ENCODE data around the gene SMYD1. TPM values are rescaled to one million over a fixed set of nuclear protein-coding genes. Genes with fewer than 3 reads are reported as not detected.
A peak's percentile ranks its signal among the peaks of the same experiment; 100 is the strongest.

SMYD1 gene
- total RNA-seq, 1 experiment from 2014 or later, result 2.4 TPM

DNA sequence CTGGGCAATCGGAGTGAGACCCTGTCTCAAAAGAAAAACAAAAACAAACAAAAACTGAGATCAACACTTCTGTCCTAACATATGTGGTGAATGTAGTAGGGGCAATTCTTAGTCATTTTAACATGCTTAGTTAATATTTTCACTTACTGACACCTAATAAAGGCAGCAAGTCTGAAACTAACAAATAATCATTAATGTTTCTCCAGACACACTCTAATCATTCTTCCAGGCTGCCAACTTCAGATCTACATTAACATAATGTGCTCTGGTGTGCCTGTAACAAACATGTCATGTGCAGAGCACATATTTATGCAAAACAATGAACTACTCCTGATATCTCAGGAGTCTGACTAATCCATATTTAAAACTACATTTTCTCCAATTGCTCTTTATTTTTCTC lies 18.0 kb upstream of the SMYD1 start:
- Histone ChIP-seq H3K27ac (no peak overlapping the region), H3K36me3 (peaks cover 6% of the 10 kb centered on the region; the same call in 1 of the 2 replicates), H3K4me3 (no peak overlapping the region), H3K4me1 (peaks cover 3% of the 10 kb centered on the region; the same call in 1 of the 2 replicates), H3K27me3 (no peaks in the 10 kb centered on the region), H3K9me3 (replicated peaks) (no peaks in the 10 kb centered on the region)
- no peak for DNase-seq

DNA sequence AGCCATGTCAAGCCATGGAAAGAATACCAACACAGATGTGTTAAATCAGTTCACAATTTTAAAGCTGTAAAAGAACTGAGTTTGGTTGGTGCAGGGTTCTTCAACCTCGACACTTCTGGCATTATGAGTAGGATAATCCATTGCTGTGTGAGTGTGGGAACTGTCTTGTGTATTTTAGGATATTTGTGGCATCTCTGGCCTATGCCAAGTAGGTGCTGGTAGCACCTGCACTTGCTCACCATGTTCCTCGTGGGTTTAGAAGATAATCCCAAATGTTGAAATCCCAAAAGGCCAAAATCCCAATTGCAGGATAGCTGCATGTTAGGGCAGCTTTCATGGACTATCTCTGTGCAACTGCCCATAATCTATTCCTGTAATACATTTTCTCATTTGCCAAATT lies 15.8 kb upstream of the SMYD1 start:
- no peak for DNase-seq
- Histone ChIP-seq H3K27me3 (no peaks in the 10 kb centered on the region), H3K36me3 (peaks cover 6% of the 10 kb centered on the region; the same call in 1 of the 2 replicates), H3K4me1 (peaks cover 3% of the 10 kb centered on the region; the same call in 1 of the 2 replicates), H3K4me3 (no peak overlapping the region), H3K27ac (no peak overlapping the region), H3K9me3 (replicated peaks) (no peaks in the 10 kb centered on the region)

DNA sequence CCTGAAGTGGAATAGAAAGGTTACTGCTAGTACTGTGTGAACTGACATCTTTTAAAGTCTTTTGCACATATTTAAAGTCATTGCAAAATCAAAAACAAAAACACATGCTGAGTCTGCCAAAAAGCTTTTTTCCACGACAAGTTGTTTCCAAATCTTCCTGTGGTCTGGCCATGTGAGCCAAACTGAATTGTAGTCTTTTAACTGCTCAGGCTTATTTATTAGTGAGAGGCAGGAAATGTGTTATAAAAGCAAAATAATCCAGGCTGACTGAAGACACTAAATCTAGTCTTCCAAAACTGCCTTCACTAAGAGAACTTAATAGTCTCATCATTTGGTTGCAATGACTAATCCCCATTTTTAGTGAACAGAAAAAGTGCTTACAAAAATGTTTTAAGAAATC lies 14.3 kb upstream of the SMYD1 start:
- H3K36me3 ChIP-seq, result peaks cover 6% of the 10 kb centered on the region; the same call in 1 of the 2 replicates
- H3K27ac ChIP-seq, result no peak overlapping the region

DNA sequence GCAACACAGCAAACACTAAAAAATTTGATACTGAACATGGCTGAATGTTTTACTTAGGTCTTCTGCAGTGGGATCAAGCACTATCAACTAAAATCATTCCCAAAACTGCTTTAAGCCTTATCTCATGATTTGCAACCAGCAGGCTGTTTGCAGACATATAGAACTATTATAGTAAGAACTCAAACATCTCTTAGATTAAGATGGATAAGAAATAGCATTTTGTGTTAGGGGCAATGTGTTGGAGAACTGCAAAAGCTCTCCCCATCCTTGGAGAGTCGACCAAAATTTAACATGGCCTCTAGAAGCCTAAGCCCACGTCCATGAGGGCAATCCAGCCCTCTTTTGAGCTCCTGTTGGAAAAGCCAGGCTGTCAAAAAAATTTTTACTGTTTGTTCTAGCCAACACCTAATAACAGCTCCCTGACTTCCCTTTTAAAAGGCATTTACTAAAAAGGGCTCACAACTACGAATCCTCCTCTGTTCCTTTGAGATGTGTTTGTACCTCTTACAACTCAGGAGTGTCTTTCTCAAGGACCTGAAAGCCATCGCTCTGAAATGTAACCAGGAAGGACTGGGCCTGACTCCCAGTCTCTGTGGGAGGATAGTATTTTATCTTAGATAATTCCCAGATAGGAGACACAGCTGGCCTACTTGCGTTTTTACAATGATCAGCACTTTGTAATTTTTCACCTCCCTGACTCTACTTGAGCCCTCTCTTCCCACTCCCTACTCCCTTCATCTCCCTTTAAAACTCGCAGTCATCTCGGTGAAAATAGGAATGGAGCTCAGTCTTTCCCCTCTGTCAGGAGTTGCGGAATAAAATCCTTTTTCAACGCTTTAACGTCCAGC lies 13.5 kb upstream of the SMYD1 start:
- Histone ChIP-seq H3K9me3 (replicated peaks) (no peaks in the 10 kb centered on the region), H3K27me3 (no peaks in the 10 kb centered on the region), H3K36me3 (peaks cover 6% of the 10 kb centered on the region; the same call in 1 of the 2 replicates), H3K27ac (no peak overlapping the region; the same call in 1 of the 2 replicates), H3K4me3 (peak overlapping the region; percentile 91), H3K4me1 (peaks cover 3% of the 10 kb centered on the region; the same call in 1 of the 2 replicates)
- no peak for DNase-seq

More for the DNA sequence above, 14.3 kb upstream of the SMYD1 start:
- DNase-seq, result no peak
- Histone ChIP-seq H3K4me1 (peaks cover 3% of the 10 kb centered on the region; the same call in 1 of the 2 replicates), H3K9me3 (replicated peaks) (no peaks in the 10 kb centered on the region), H3K4me3 (no peak overlapping the region), H3K27me3 (no peaks in the 10 kb centered on the region)

DNA sequence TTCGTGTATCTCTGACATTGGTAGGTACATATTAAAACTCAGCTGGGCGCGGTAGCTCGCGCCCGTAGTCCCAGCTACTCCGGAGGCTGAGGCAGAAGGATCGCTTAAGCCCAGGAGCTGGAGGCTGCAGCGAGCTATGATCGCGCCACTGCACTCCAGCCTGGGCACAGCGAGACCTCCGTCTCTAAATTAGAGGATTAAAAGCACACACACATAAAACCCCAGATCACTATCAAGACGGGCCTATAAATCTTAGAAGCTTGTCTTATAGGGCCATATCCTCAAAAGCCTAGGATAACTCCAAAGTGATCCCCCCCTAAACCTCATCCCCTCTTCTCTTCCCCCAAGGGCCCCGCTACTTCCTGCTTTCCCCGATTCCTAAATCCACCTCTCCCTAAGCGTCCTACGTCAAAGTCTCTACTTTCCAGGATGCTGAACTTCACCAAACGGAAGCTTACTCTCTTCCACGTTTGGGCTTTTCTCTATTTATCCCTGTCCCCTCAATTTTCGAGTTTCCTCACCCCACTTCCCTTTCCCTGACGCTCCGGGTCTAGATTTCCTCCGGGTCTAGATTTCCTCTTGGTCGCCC lies 12.7 kb upstream of the SMYD1 start:
- no peaks in the 10 kb centered on the region for H3K9me3 ChIP-seq (replicated peaks)
- peak overlapping the region; percentile 91 for H3K4me3 ChIP-seq
- H3K27me3 ChIP-seq, result no peaks in the 10 kb centered on the region
- peaks cover 3% of the 10 kb centered on the region; the same call in 1 of the 2 replicates for H3K4me1 ChIP-seq
- peak overlapping the region; percentile 94 for H3K27ac ChIP-seq
- peaks cover 6% of the 10 kb centered on the region; the same call in 1 of the 2 replicates for H3K36me3 ChIP-seq
- peak; percentile 43 to 71 for DNase-seq

DNA sequence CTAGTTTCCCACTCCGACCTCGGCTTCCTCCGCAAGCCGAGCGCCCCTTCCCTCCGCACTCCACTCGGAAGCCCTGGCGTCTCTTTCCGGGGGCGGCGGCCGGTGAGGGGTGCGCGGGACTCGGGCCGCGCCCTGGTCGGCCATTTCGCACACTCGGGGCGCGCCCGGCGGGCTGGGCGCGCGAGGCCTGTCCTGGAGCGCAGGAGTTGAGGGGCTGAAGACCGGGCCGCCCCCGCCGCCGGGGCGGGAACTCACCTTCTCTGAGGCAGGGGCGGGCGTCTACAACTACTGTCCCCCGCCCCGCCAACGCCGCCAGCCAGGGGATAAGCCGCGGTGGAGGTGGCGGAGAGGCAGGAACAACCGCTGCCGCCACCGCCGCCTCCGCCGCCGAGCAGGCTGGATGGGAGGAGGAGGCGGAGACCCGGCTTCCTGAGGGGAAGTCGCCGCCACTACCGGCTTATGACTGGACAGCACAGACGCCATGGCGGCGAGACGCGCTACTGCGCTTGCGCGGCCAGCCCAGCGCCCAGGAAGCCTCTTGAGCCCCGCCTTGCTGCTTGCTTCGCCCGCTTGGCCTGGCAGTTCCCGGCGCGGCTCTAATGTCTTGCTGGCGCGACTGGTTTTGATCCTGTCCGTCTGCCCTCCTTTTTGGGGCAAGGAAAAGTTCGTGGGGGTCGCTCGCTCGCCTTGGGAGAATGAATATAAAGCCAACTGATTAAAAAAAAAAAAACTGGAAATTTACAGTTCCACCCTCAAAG lies 12.1 kb upstream of the SMYD1 start, which contains the start of gene KRCC1:
TSS of gene KRCC1 (minus strand) at position 413 of the 758 bp plus-strand sequence. CDS start 27,220 bp downstream, outside the sequence.
- H3K4me3 ChIP-seq, result peak within 1 kb of the TSS; percentile 91

DNA sequence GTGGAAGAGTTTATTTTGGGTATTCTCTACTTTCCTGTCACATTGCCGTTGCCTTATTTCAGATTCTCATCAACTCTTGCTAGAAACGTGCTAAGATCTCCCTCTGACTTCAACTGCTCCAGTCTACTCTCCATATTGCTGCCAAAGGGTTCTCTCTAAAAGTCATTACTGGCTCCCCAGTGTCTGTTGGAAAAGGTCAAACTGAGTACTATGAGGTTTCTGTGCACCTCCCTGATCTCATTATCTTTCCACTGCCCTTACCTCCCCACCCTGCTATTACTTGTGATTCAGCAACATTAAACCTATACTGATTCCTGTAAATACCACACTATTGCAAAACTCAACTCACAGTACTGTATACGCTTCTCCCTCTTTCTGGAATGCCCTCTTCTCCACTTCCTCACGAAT lies 10.2 kb upstream of the SMYD1 start:
- Histone ChIP-seq H3K27ac (no peak overlapping the region), H3K9me3 (replicated peaks) (no peaks in the 10 kb centered on the region), H3K27me3 (no peaks in the 10 kb centered on the region), H3K36me3 (peaks cover 8% of the 10 kb centered on the region), H3K4me3 (no peak overlapping the region), H3K4me1 (peaks cover 6% of the 10 kb centered on the region; the same call in 1 of the 2 replicates)
- no peak for DNase-seq

More for the DNA sequence above, 12.1 kb upstream of the SMYD1 start, which contains the start of gene KRCC1:
- H3K27me3 ChIP-seq, result no peaks in the 10 kb centered on the region
- peak within 1 kb of the TSS; percentile 94 for H3K27ac ChIP-seq
- H3K36me3 ChIP-seq, result peaks cover 6% of the 10 kb centered on the region
- H3K4me1 ChIP-seq, result peaks cover 6% of the 10 kb centered on the region; the same call in 1 of the 2 replicates
- DNase-seq, result peak; percentile 96 to 98
- no peaks in the 10 kb centered on the region for H3K9me3 ChIP-seq (replicated peaks)

DNA sequence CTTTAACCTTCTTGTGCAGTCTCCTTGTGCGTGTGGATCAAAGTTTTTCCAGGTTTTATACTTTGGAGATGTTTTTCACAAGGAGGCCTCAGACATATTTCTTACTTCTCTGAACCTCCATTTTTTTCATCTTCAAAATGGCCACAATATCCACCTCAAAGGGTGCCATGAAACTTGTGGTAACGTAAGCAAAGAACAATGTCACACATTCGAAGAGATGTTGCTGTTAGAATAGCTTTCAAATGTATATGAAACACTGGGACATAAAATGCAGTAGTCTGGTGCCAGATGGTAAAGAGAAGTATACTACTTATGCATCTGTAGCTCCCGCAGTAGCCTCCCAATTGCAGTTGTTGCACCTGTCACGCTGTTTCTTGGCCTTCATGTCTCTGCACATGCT lies 9.4 kb upstream of the SMYD1 start:
- Histone ChIP-seq H3K4me3 (no peak overlapping the region), H3K27me3 (no peaks in the 10 kb centered on the region), H3K4me1 (peaks cover 6% of the 10 kb centered on the region; the same call in 1 of the 2 replicates), H3K27ac (no peak overlapping the region), H3K36me3 (peaks cover 7% of the 10 kb centered on the region), H3K9me3 (replicated peaks) (no peaks in the 10 kb centered on the region)
- no peak for DNase-seq

DNA sequence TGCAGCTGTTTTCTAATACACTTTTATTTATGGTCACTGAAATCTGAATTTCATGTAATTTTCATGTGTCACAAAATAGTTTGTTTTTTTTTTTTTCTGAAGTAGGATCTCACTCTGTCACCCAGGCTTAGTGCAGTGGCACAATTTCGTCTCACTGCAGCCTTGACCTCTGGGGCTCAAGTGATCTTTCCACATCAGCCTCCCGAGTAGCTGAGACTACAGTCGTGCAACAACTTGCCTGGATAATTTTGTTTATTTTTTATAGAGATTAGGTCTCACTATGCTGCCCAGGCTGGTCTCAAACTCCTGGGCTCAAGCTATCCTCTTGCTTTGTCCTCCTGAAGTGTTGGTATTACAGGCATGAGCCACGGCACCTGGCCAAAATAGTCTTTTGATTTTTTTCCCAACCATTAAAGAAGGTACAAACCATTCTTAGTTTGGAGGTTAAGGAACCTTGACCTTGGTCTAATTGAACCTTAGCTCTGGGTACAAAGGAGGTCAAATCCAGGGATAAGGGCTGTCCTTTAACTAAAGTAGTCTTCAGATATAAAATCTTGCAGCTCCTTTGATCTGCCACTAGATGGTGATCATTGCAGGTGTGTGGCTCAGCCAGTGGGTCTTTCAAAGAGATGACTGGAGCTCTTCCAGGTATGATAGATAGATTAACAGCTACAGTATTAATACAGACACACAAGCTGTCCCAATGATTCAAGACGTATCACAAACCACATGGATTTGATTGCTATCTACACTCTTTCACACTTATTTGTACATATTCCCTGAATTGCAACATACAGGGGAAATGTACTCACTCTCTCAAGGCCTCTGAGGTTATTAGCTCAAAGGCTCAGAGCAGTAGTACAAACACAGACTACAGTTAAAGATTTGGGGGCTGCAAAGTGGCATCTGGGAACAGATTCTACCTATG lies 7.4 kb upstream of the SMYD1 start:
- 0 out of 2 replicates have a peak, but pooled peaks cover 3% of the 10 kb centered on the region for H3K4me1 ChIP-seq
- H3K9me3 ChIP-seq (replicated peaks), result no peaks in the 10 kb centered on the region
- peak in 1 of 2 experiments; percentile 70 for DNase-seq

DNA sequence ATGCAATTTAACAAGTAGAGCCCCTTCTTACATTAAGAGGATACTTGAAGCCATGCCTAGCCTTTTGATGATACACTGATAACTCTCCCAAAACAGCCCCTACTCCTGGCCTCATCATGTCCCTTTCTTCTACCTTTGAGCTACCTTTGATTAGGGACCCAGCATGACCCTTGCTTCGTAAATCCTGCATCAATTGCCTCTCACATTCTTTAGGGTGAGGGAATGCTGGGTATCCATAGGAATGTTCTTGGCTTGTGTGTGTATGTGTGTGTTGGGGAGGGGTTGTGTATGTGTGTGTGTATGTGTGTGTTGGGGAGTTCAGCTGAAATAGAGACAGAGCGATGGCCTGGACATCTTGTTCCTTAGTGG lies 6.7 kb upstream of the SMYD1 start:
- H3K9me3 ChIP-seq (replicated peaks), result no peaks in the 10 kb centered on the region
- DNase-seq, result no peak

More for the DNA sequence above, 7.4 kb upstream of the SMYD1 start:
- Histone ChIP-seq H3K36me3 (peaks cover 2% of the 10 kb centered on the region; the same call in 1 of the 2 replicates), H3K27ac (no peak overlapping the region), H3K4me3 (no peak overlapping the region), H3K27me3 (no peaks in the 10 kb centered on the region)

DNA sequence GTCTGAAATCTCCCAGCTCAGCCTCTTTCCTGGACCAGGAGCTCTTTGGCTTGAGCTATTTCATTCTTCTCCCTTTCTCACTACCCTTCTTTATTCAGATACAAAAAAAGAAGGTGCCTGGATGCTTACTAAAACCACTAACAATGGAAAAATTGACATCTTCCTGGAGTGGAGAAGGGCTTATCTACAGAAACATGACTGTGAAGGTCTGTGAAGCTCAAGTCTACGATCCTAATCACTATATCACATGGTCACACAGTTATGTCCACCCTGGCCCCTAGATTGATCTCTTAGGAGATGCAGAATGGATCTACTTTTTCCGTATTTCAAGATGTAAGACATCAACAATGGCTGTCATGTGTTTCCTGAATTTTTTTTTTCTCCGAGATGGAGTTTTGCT lies 6.3 kb upstream of the SMYD1 start:
- Histone ChIP-seq H3K9me3 (replicated peaks) (no peaks in the 10 kb centered on the region), H3K36me3 (peaks cover 2% of the 10 kb centered on the region; the same call in 1 of the 2 replicates), H3K27ac (no peak overlapping the region), H3K4me3 (no peak overlapping the region), H3K4me1 (0 out of 2 replicates have a peak, but pooled peaks cover 3% of the 10 kb centered on the region), H3K27me3 (no peaks in the 10 kb centered on the region)
- no peak for DNase-seq

More for the DNA sequence above, 6.7 kb upstream of the SMYD1 start:
- 0 out of 2 replicates have a peak, but pooled peaks cover 3% of the 10 kb centered on the region for H3K4me1 ChIP-seq
- H3K27me3 ChIP-seq, result no peaks in the 10 kb centered on the region
- no peak overlapping the region for H3K4me3 ChIP-seq
- H3K27ac ChIP-seq, result no peak overlapping the region
- H3K36me3 ChIP-seq, result peaks cover 2% of the 10 kb centered on the region; the same call in 1 of the 2 replicates

DNA sequence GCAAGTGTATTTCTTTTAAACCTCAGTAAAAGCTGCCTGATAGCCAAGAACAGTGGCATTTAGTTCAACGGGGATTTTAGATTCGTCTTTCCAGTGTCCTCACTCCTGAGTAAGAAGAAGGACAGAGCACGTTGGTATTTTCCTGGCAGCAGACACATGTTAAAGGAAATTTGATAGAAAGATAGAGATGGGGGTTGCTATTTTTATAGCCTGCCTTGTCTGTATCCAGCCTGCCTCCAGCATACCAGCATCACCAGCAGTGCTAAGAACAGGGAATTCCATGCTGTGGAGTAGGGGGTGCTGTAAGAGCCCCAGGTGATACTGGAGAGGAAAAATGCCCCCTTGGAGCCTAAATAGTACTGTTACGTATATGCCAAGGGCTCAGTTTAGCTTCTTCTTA lies 1.1 kb upstream of the SMYD1 start:
- no peak overlapping the region for H3K4me3 ChIP-seq
- DNase-seq, result peak in 1 of 2 experiments; percentile 36
- H3K27ac ChIP-seq, result peak overlapping the region; percentile 92
- H3K4me1 ChIP-seq, result peaks cover 37% of the 10 kb centered on the region
- H3K9me3 ChIP-seq (replicated peaks), result no peaks in the 10 kb centered on the region
- no peaks in the 10 kb centered on the region for H3K36me3 ChIP-seq
- no peaks in the 10 kb centered on the region for H3K27me3 ChIP-seq

DNA sequence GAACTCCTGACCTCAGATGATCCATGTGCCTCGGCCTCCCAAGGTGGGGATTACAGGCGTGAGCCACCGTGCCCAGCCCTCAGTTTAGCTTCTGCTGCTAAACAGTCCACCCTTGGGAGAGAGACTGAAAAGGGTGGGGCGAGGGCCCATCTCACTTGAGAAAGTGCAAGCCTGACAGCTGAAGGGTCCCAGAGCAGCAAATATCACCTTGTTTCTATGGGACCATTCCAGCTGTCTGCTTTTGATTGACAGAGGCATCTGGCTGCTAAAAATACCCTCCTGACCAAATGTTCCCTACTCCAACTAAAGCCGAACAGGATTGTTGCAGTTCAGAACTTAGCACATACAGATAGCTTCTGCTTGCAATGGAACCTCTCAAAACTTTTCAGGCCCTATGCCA lies 436 bp upstream of the SMYD1 start:
- Histone ChIP-seq H3K27ac (peak overlapping the region; percentile 92), H3K9me3 (replicated peaks) (no peaks in the 10 kb centered on the region), H3K36me3 (no peaks in the 10 kb centered on the region), H3K4me1 (peaks cover 39% of the 10 kb centered on the region), H3K27me3 (no peaks in the 10 kb centered on the region), H3K4me3 (peak overlapping the region; percentile 43)
- DNase-seq, result peak; percentile 95 to 99

Measured in SJCRH30 (cell line).